HG03520 (cell line): ENCODE results near the gene NCOR2.

Experiments used
- ATAC-seq: cut with Tn5 transposase; IDR thresholded peaks from one replicate; pipeline ENCODE4 v1.9.1; 2021; ENCODE audit warnings: mild to moderate bottlenecking, moderate library complexity; ENCODE audit not compliant: unreplicated experiment

NCOR2 gene

DNA sequence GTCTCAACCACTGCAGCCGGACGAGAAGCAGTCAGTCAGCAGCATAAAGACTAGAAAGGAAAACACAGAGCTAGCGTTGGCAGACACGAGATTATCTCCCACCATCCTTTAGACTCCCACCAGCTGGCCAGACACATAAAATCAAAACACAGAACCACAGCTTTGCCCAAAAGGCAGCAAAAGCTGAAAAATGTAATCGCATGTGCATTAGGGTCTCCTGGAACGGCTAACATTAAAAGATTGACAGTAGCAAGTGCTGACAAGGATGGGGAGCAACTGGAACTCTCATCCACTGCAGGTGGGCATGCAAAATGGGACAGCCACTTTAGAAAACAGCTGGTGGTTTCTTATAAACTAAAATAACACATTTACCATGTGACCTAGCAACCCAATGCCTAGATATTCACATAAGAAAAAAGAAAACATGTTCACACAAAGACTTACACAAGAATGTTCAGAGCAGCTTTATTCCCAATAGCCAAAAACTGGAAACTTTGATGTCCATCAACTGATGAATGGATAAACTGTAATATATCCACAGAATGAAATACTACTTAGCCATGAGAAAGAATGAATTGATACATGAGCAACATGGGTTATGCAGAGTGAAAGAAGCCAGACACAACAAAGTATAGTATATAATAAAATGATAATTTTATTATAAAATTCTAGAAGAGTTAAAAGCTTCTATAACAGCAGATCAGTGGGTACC, 37.7 kb downstream of the NCOR2 start:
- no peak for ATAC-seq

DNA sequence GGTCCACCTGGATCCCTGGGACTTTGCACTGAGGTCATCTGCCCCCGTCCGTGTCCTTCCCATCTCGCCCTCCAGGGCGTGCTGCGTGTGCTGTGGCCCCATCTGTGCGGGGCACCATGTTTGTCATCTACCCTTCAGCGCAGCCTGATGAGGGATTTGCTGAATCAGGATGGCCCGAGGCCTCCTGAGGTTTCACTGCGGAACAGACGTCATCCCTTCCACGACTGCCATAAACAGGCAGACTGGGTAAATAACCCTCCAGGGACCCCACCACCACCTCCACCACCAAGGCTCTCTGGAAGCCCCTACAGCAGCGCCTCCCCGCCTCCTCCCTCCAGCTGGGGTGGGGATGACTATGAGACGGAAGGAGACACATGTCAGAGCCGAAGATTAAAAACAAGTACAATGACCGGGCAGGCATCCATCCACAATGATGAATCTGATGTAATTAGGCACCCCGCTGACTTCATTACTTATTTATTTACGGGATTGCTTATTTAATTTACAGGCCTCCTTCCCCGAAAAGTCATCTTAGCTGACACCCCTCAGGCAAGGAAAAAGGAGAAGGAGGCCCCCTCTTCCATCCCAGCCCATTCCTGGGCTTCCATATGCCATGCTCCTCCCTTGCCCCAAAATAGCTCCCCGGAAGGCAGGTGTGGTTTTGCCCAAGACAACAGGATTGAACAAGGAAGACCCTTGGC, 39.4 kb downstream of the NCOR2 start:
- ATAC-seq = no peak

DNA sequence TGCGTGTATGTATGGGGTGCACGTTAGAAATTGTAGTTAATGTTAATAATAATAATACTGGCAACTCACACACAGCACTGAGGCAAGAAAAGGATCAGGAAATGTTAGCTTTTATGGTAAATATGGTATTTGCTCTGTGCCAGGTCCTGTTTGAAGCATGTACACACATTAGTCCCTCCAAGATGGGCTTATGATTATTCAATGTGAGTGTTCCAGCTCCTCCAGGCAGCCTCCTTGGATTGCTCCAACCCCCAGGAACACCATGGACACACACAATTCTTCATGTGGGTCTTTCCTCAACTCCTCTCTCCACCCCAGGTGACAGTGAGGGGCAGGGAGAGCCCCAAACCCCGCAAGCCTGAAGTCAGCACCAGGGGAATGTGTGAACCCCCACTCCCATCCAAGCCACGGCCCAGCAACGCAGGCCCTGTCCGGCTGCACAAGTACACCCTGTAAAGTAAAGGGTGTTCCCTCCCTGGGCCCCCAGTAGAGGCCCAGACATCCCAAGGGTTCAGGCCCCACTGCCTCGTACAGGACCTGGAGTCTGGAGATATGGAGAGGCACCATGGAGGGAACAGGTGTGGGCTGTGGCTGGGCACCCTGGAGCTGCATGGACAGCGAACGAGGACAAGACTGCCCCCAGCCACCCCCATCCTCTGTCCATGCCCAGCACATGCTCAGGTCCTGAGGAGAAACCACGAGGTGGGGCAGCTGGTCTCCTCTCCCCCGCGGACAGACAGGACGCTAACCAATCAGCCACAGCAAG, 41.3 kb downstream of the NCOR2 start:
- ATAC-seq = no peak

DNA sequence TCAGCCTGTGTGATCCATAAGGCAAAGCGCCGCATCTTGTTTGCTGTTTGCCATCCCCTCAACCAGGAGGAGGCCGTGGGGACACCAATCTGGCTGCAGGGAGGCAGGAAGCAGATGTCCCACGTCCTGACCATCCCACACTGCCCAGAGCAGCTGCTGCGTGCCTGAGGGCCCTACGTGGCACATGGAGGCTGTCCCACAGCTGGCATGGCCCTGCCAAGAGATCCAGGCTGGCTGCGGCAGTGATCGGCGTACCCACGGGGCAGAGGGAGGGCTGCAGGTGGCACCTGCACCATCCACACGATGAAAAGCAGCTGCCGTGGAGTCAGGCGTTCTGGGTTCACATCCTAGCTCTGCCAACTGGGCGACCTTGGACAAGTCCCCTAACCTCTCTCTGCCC, 42.0 kb downstream of the NCOR2 start:
- no peak for ATAC-seq

DNA sequence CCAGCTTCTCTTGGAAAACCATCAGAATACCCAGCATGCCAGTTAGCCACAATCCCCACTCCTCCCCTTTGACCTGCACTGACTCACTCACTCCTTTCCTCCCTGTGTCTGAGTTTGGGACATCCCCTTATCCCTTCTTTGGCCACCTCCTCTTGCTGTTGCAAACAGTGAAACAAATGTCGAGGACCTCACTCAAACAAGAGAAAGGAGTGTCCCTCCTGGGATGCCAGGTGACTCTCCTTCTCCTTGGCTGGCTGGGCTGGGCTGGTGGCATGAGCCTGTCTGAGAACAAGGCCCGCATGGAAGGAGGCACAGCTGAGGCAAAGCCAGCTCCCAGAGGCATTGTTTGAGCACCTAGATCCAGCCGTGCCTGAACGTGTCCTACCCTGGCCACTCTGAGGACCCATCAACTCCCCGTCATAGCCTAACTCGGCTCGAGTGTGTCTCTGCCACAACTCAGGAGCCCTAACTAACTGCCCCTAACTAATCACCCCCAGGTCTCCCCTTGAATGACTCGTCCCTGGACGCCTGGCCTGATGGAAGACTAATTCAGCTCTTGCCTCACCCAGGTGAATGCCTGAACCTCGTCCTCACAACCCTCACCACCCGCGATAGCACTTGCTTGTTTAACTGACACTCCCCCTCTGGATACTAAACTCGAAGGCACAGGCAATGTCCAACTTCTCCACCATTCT, 43.0 kb downstream of the NCOR2 start:
- no peak for ATAC-seq

DNA sequence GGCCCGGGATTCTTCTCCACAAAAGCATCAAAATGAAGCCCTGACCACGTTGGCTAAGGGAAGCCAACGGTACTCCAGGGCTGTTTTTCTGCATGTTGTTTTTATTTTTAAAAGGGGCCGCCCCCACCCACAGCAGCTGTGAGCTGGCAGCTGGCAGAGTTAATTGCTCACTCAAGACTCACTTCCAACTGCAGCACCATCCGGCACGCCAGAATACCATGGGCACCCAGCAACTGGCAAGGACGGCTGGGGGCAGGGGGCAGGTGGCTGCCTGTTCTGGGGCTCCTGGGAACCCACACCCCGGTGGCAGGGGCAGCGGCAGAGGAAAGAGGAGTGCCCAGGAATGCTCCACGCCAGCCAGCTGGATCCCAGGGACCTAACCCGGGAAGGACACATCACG, 44.3 kb downstream of the NCOR2 start:
- no peak for ATAC-seq

DNA sequence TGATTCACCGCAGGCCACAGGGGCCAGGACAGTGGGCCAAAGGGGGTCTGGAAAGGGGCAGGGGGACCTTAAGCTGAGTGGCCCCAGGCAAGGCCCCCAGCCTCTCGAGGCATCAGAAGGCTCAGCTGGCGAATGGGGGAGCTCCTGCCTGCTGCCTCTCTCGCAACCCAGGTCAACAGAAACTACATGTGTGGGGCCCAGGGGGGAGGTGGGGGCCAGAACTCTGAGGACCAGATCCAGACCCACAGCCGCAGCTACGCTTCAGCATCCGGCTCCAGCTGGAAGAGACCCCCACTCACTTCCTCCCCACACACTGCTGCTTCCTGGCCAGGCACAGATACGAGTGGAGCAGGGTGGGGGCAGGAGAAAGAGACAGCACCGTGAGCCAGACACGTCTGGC, 46.5 kb downstream of the NCOR2 start:
- ATAC-seq = no peak

DNA sequence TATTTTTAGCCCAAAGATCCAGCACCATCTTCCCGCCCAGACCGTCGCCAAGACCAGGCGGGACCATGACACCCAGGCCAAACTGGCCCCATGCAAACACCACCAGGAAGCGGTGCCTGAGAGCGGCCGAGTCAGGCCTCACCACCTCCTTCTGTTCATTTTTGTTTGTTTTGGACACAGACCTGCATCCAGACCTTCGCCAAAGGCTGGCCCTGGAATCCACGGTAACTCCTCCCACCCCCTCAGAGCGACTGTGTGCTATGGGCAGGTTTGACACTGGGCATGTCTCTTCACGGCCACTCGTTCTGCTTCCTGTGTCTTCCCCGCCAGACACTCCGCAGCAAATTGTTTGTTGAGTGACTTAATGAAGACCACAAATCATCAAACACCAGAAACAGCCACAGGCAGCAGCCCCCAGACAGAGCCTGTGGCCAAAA, 47.1 kb downstream of the NCOR2 start:
- no peak for ATAC-seq

DNA sequence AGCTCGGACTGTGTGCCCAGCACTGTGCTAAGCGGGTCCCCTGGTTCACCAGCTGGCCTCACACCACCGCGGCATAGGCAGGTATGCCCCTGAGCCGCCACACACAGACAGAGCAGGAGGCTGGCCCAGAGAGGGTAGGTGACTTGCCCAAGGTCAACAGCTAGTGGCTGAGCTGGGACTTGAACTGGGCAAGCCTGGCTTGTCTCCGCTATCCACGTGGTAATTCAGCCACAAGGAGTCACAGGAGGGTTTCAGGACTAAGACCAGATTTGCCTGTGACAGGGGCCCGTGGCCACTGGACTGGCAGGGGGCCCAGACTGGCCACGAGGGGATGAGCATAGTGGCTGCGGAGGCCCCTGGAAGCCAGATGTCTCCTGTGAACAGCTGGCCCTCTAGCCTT, 47.7 kb downstream of the NCOR2 start:
- no peak for ATAC-seq

DNA sequence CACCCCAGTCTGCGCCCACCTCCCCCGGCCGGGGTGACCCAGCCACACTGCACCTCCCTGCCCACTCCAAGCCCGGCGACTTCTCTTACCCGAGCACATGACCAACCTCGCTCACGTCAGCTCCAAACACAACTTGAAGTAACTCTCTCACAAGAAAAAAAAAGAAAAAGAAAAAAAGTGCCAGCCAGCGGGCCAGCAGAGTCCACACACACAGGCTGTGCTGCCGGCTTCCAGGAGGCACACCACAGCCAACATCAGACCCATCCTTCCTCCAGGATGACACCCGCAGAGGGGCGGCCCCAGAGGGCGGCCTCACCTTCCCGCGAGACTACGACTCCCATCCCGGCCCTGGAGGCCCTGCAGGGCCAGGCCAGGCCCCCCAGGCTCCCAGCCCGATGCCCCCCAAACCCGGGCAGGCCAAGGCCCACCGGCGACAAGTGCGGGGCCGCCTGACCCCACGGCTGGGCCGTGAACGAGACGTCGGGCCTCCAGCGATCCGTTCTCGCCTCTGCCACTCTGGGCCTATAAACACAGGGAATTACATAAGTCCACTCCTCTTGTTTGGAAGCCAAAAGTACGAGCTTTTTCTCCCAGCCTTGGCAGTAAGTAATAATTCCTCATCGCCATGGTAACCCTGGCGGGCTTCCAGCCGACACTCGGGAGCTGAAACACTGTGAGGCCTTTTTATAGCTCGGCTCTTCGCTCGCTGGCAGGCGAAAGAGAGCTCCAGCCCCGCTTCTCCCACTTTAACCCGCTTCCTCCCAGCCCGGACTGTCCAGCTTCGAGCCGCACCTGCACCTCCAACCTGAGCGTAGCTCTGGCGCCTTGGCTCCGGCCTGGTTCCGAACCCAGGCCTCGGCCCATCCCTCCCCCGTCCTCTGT, 49.1 kb downstream of the NCOR2 start:
- ATAC-seq = no peak
